Lower leg skin (tissue), 4 donors: ENCODE measurements around the gene CPOX. TPM values are rescaled to one million over a fixed set of nuclear protein-coding genes. Genes with fewer than 3 reads are reported as not detected.
"Not testable (repeated sequence)": the region's sequence is repeated elsewhere in the genome, so short reads cannot be mapped to it uniquely, and the experiment has no call there.

Experiments used
- DNase-seq, 2 donors: peaks; one replicate each; pipeline ENCODE4 v3.0.0-alpha.2; 2019; ENCODE audit warnings: low spot score in 2 of 2
- H3K4me3 ChIP-seq: fragments of 200-600 bp; sonication (generic); 2 replicates; pipeline ENCODE4 v1.5.1; 2017; ENCODE audit warnings: mild to moderate bottlenecking, low read depth; ENCODE audit not compliant: poor library complexity, severe bottlenecking
- CTCF ChIP-seq, 3 donors: fragments of 450-650 bp; IDR thresholded peaks; one replicate each; pipeline ENCODE4 v1.5.1; 2016; ENCODE audit warnings: antibody characterized with exemption in 3 of 3, mild to moderate bottlenecking in 3 of 3, moderate library complexity in 2 of 3
- POLR2A ChIP-seq, 2 donors: fragments of 450-650 bp; IDR thresholded peaks; one replicate each; pipeline ENCODE4 v1.6.1; 2016 to 2017; ENCODE audit warnings: antibody characterized with exemption in 2 of 2, mild to moderate bottlenecking in 1 of 2, moderate library complexity in 1 of 2
- WGBS, 2 donors: methylation state at CpG; one replicate each; pipeline ENCODE4 v1.1.5; 2018; 5-methylcytosine and 5-hydroxymethylcytosine counted together
- intact Hi-C: fragments of 100-400 bp; cut with DNase I; formaldehyde crosslinking; loops from one replicate; pipeline ENCODE4 v1.15.0; 2023; ENCODE audit warnings: low total_unique reads
- total RNA-seq, 4 donors: library from RNA; depleted of rRNA; stranded (reverse); fragments of >200 nt; gene quantifications; one replicate each; pipeline ENCODE4 v1.1.0, GENCODE V29; 2016

CPOX gene
- total RNA-seq, 4 donors from 2014 or later = 21.8 to 28.6 (median 25.0) TPM

- DNase-seq = no peak
- H3K4me3 ChIP-seq = no peak overlapping the region
- intact Hi-C loops = no loop called here
- TF ChIP-seq CTCF (IDR thresholded peaks at IDR 0.05) (no peak), POLR2A (IDR thresholded peaks at IDR 0.05) (no peak)
- 72 to 80% methylated on average over 7 of the region's 7 CpGs for WGBS, 2 donors
Observed at GRCh38 chr3:98564282-98565005, 29.0 kb downstream of the CPOX start.

- DNase-seq = no peak
- TF ChIP-seq CTCF (IDR thresholded peaks at IDR 0.05) (no peak), POLR2A (IDR thresholded peaks at IDR 0.05) (no peak)
- no peak overlapping the region for H3K4me3 ChIP-seq
- intact Hi-C loops = no loop called here
- WGBS, 2 donors = 73 to 81% methylated on average over 4 of the region's 4 CpGs
Observed at GRCh38 chr3:98563661-98564281, 29.6 kb downstream of the CPOX start.

GRCh38 chr3:98561727-98562521 lies 31.5 kb downstream of the CPOX start:
- TF ChIP-seq CTCF (IDR thresholded peaks at IDR 0.05) = no peak
- TF ChIP-seq POLR2A (IDR thresholded peaks at IDR 0.05) = no peak
- H3K4me3 ChIP-seq = no peak overlapping the region
- WGBS, 2 donors = 82% methylated on average over 5 of the region's 5 CpGs
- intact Hi-C loops = no loop called here
- DNase-seq = no peak

- H3K4me3 ChIP-seq = no peak overlapping the region
- WGBS, 2 donors = 90 to 92% methylated on average over 2 of the region's 2 CpGs
- DNase-seq = no peak
- TF ChIP-seq POLR2A (IDR thresholded peaks at IDR 0.05) (no peak), CTCF (IDR thresholded peaks at IDR 0.05) (no peak)
- intact Hi-C loops = no loop called here
Observed at GRCh38 chr3:98560911-98561310, 32.5 kb downstream of the CPOX start.

GRCh38 chr3:98559769-98560168 lies 33.6 kb downstream of the CPOX start:
- intact Hi-C loops = not testable (repeated sequence)
- 96 to 100% methylated on average over 2 of the region's 2 CpGs for WGBS, 2 donors

More at GRCh38 chr3:98559769-98560168, 33.6 kb downstream of the CPOX start:
- not testable (repeated sequence) for H3K4me3 ChIP-seq, DNase-seq
